NOMO-1 treated with DMSO at 0.1 percent for 48 hours (cell line): ENCODE data around the gene MYO9A.
"Not testable (repeated sequence)": the region's sequence is repeated elsewhere in the genome, so short reads cannot be mapped to it uniquely, and the experiment has no call there.

Source experiments
- DNase-seq: peaks from one replicate; lab custom pipeline; 2025; ENCODE audit not compliant: unreplicated experiment; lab: John Stamatoyannopoulos, UW

The MYO9A gene

GRCh38 chr15:72042865-72043264 lies 75.1 kb downstream of the MYO9A start:
- DNase-seq, result no peak

GRCh38 chr15:72042054-72042453 lies 75.9 kb downstream of the MYO9A start:
- DNase-seq, result no peak

GRCh38 chr15:72037321-72037720 lies 80.6 kb downstream of the MYO9A start:
- DNase-seq, result no peak

- no peak for DNase-seq
These were observed 82.9 kb downstream of the MYO9A start for GRCh38 chr15:72034859-72035650.

- no peak for DNase-seq
These were observed 83.6 kb downstream of the MYO9A start for GRCh38 chr15:72034351-72034750.

GRCh38 chr15:72033711-72034110 lies 84.2 kb downstream of the MYO9A start:
- DNase-seq, result no peak

GRCh38 chr15:72033285-72033684 lies 84.7 kb downstream of the MYO9A start:
- DNase-seq, result no peak

- DNase-seq, result no peak
These were observed 96.3 kb downstream of the MYO9A start for GRCh38 chr15:72021604-72022003.

GRCh38 chr15:72020799-72021198 lies 97.2 kb downstream of the MYO9A start:
- DNase-seq, result no peak

GRCh38 chr15:72014555-72014954 lies 103.4 kb downstream of the MYO9A start:
- DNase-seq, result not testable (repeated sequence)

- DNase-seq, result no peak
These were observed 104.2 kb downstream of the MYO9A start for GRCh38 chr15:72013703-72014102.

- DNase-seq, result no peak
These were observed 106.5 kb downstream of the MYO9A start for GRCh38 chr15:72011302-72011942.

GRCh38 chr15:72009222-72009621 lies 108.7 kb downstream of the MYO9A start:
- DNase-seq, result no peak

- no peak for DNase-seq
These were observed 111.6 kb downstream of the MYO9A start for GRCh38 chr15:72006382-72006781.

- DNase-seq, result no peak
These were observed 112.5 kb downstream of the MYO9A start for GRCh38 chr15:72005483-72005882.

GRCh38 chr15:71999807-72000206 lies 118.1 kb downstream of the MYO9A start:
- no peak for DNase-seq

- DNase-seq, result not testable (repeated sequence)
These were observed 119.2 kb downstream of the MYO9A start for GRCh38 chr15:71998717-71999116.

GRCh38 chr15:71997691-71998090 lies 120.3 kb downstream of the MYO9A start:
- no peak for DNase-seq

GRCh38 chr15:71975816-71976150 lies 142.2 kb downstream of the MYO9A start:
- DNase-seq, result no peak

- no peak for DNase-seq
These were observed 143.7 kb downstream of the MYO9A start for GRCh38 chr15:71974211-71974610.

- DNase-seq, result no peak
These were observed 144.6 kb downstream of the MYO9A start for GRCh38 chr15:71973366-71973765.

- no peak for DNase-seq
These were observed 146.0 kb downstream of the MYO9A start for GRCh38 chr15:71971905-71972304.

GRCh38 chr15:71970435-71970834 lies 147.5 kb downstream of the MYO9A start:
- no peak for DNase-seq
